Stomach smooth muscle (tissue), 2 donors: Measurements from ENCODE around the gene QKI.

Source experiments
- H3K27ac ChIP-seq: one replicate; pipeline ENCODE4 v1.7.0; 2013; ENCODE audit warnings: mild to moderate bottlenecking, low read length, inconsistent platforms
- H3K27me3 ChIP-seq, 2 donors: one replicate each; pipeline ENCODE4 v1.7.0; 2013; ENCODE audit warnings: low read length in 2 of 2; ENCODE audit not compliant: insufficient read depth in 2 of 2, control insufficient read depth in 1 of 2
- H3K36me3 ChIP-seq, 2 donors: one replicate each; pipeline ENCODE4 v1.7.0; 2013; ENCODE audit warnings: low read length in 2 of 2; ENCODE audit not compliant: control insufficient read depth in 2 of 2, insufficient read depth in 2 of 2
- H3K4me1 ChIP-seq: one replicate; pipeline ENCODE4 v1.7.0; 2013; ENCODE audit warnings: low read length; ENCODE audit not compliant: control insufficient read depth, insufficient read depth
- H3K4me3 ChIP-seq, 2 donors: one replicate each; pipeline ENCODE4 v1.7.0; 2013; ENCODE audit warnings: low read length in 2 of 2
- H3K9ac ChIP-seq, 2 donors: one replicate each; pipeline ENCODE4 v1.7.0; 2013; ENCODE audit warnings: low read length in 2 of 2, mild to moderate bottlenecking in 1 of 2
- H3K9me3 ChIP-seq, 2 donors: one replicate each; pipeline ENCODE4 v1.7.0; 2013; ENCODE audit warnings: low read length in 2 of 2; ENCODE audit not compliant: control insufficient read depth in 2 of 2
- donor health status: healthy.
- donor health status: Pancreatic carcinoma.

QKI gene

GRCh38 chr6:163486821-163487220 lies 72.3 kb downstream of the QKI start:
- no peaks in the 10 kb centered on the region for H3K27me3 ChIP-seq
- no peaks in the 10 kb centered on the region for H3K9me3 ChIP-seq
- H3K9ac ChIP-seq: no peak overlapping the region
- H3K4me3 ChIP-seq: no peak overlapping the region
- H3K27ac ChIP-seq: no peak overlapping the region
- no peaks in the 10 kb centered on the region for H3K4me1 ChIP-seq
- H3K36me3 ChIP-seq: peaks cover 0 to 3% of the 10 kb centered on the region in 2 donors

- no peaks in the 10 kb centered on the region for H3K4me1 ChIP-seq
Measured at GRCh38 chr6:163487606-163488005, 73.1 kb downstream of the QKI start.

GRCh38 chr6:163489584-163489983 lies 75.1 kb downstream of the QKI start:
- Histone ChIP-seq H3K4me3 (no peak overlapping the region), H3K36me3 (peaks cover 0 to 3% of the 10 kb centered on the region in 2 donors), H3K9me3 (no peaks in the 10 kb centered on the region), H3K9ac (no peak overlapping the region), H3K4me1 (no peaks in the 10 kb centered on the region), H3K27me3 (no peaks in the 10 kb centered on the region), H3K27ac (no peak overlapping the region)

More at GRCh38 chr6:163487606-163488005, 73.1 kb downstream of the QKI start:
- no peaks in the 10 kb centered on the region for H3K9me3 ChIP-seq
- H3K27ac ChIP-seq: no peak overlapping the region
- no peak overlapping the region for H3K9ac ChIP-seq
- H3K36me3 ChIP-seq: peaks cover 0 to 3% of the 10 kb centered on the region in 2 donors
- no peaks in the 10 kb centered on the region for H3K27me3 ChIP-seq
- no peak overlapping the region for H3K4me3 ChIP-seq

- no peaks in the 10 kb centered on the region for H3K36me3 ChIP-seq
- no peaks in the 10 kb centered on the region for H3K9me3 ChIP-seq
- H3K27me3 ChIP-seq: no peaks in the 10 kb centered on the region
- H3K9ac ChIP-seq: no peak overlapping the region
- H3K4me1 ChIP-seq: no peaks in the 10 kb centered on the region
- H3K27ac ChIP-seq: no peak overlapping the region
- no peak overlapping the region for H3K4me3 ChIP-seq
Measured at GRCh38 chr6:163490826-163491577, 76.5 kb downstream of the QKI start.

- no peaks in the 10 kb centered on the region for H3K4me1 ChIP-seq
- no peak overlapping the region for H3K9ac ChIP-seq
- H3K4me3 ChIP-seq: no peak overlapping the region
- no peak overlapping the region for H3K27ac ChIP-seq
- H3K9me3 ChIP-seq: no peaks in the 10 kb centered on the region
- H3K27me3 ChIP-seq: no peaks in the 10 kb centered on the region
- no peaks in the 10 kb centered on the region for H3K36me3 ChIP-seq
Measured at GRCh38 chr6:163491737-163492300, 77.3 kb downstream of the QKI start.

GRCh38 chr6:163494279-163494727 lies 79.8 kb downstream of the QKI start:
- no peaks in the 10 kb centered on the region for H3K4me1 ChIP-seq
- H3K27ac ChIP-seq: no peak overlapping the region
- no peak overlapping the region for H3K9ac ChIP-seq
- H3K36me3 ChIP-seq: no peaks in the 10 kb centered on the region
- no peak overlapping the region for H3K4me3 ChIP-seq
- H3K9me3 ChIP-seq: no peaks in the 10 kb centered on the region
- H3K27me3 ChIP-seq: no peaks in the 10 kb centered on the region

- Histone ChIP-seq H3K4me3 (no peak overlapping the region), H3K4me1 (no peaks in the 10 kb centered on the region), H3K36me3 (no peaks in the 10 kb centered on the region), H3K9me3 (no peaks in the 10 kb centered on the region), H3K9ac (no peak overlapping the region), H3K27me3 (no peaks in the 10 kb centered on the region), H3K27ac (no peak overlapping the region)
Measured at GRCh38 chr6:163496205-163496604, 81.7 kb downstream of the QKI start.

GRCh38 chr6:163500105-163500504 lies 85.6 kb downstream of the QKI start:
- Histone ChIP-seq H3K9ac (no peak overlapping the region), H3K36me3 (no peaks in the 10 kb centered on the region), H3K27ac (no peak overlapping the region), H3K4me3 (no peak overlapping the region), H3K27me3 (no peaks in the 10 kb centered on the region), H3K4me1 (peaks cover 3% of the 10 kb centered on the region), H3K9me3 (no peaks in the 10 kb centered on the region)

GRCh38 chr6:163501026-163501425 lies 86.5 kb downstream of the QKI start:
- Histone ChIP-seq H3K9me3 (no peaks in the 10 kb centered on the region), H3K9ac (no peak overlapping the region), H3K4me1 (peaks cover 3% of the 10 kb centered on the region), H3K27ac (no peak overlapping the region), H3K4me3 (no peak overlapping the region), H3K27me3 (no peaks in the 10 kb centered on the region), H3K36me3 (no peaks in the 10 kb centered on the region)

- H3K4me1 ChIP-seq: peaks cover 3% of the 10 kb centered on the region
Measured at GRCh38 chr6:163501439-163501838, 86.9 kb downstream of the QKI start.

GRCh38 chr6:163504984-163505640 lies 90.6 kb downstream of the QKI start:
- Histone ChIP-seq H3K4me3 (no peak overlapping the region), H3K4me1 (peaks cover 3% of the 10 kb centered on the region), H3K9me3 (no peaks in the 10 kb centered on the region)

More at GRCh38 chr6:163501439-163501838, 86.9 kb downstream of the QKI start:
- Histone ChIP-seq H3K27ac (no peak overlapping the region), H3K9ac (no peak overlapping the region), H3K9me3 (no peaks in the 10 kb centered on the region), H3K27me3 (no peaks in the 10 kb centered on the region), H3K36me3 (no peaks in the 10 kb centered on the region), H3K4me3 (no peak overlapping the region)

More at GRCh38 chr6:163504984-163505640, 90.6 kb downstream of the QKI start:
- Histone ChIP-seq H3K27ac (no peak overlapping the region), H3K36me3 (no peaks in the 10 kb centered on the region), H3K9ac (no peak overlapping the region), H3K27me3 (no peaks in the 10 kb centered on the region)
